Endothelial cell of umbilical vein (primary cell): ENCODE measurements around the gene SKI.

ENCODE experiments used
- EZH2 ChIP-seq: IDR thresholded peaks from 2 replicates; pipeline ENCODE4 v1.6.1; 2012; ENCODE audit warnings: borderline replicate concordance, low read depth, mild to moderate bottlenecking, moderate library complexity, low read length, inconsistent platforms; ENCODE audit not compliant: severe bottlenecking
- JUN ChIP-seq: IDR thresholded peaks from 2 replicates; pipeline ENCODE4 v1.6.1; 2011; ENCODE audit warnings: borderline replicate concordance, low read depth; ENCODE audit not compliant: insufficient read length, insufficient read depth
- MAX ChIP-seq: IDR thresholded peaks from 2 replicates; pipeline ENCODE4 v1.6.1; 2011; ENCODE audit not compliant: insufficient read depth, insufficient read length
- POLR2A ChIP-seq: IDR thresholded peaks from 2 replicates; pipeline ENCODE4 v1.6.1; 2012; ENCODE audit warnings: low read depth, mild to moderate bottlenecking, control low read depth, low read length
- POLR2AphosphoS5 ChIP-seq: IDR thresholded peaks from 2 replicates; pipeline ENCODE4 v1.6.1; 2012; ENCODE audit warnings: low read depth, mild to moderate bottlenecking, control low read depth, low read length, moderate library complexity; ENCODE audit not compliant: insufficient read depth
- TF ChIP-seq, protein P1 (sequence below), 2 donors: IDR thresholded peaks; 1 replicate in 1 of 2; 2 replicates in 1 of 2; pipeline ENCODE4 v1.5.1; 2011; ENCODE audit warnings: low read length in 2 of 2, mild to moderate bottlenecking in 2 of 2, moderate library complexity in 2 of 2, control low read depth in 1 of 2, inconsistent platforms in 1 of 2, low read depth in 1 of 2; ENCODE audit not compliant: insufficient read depth in 1 of 2; ENCODE audit errors: extremely low read depth in 1 of 2

DNA sequence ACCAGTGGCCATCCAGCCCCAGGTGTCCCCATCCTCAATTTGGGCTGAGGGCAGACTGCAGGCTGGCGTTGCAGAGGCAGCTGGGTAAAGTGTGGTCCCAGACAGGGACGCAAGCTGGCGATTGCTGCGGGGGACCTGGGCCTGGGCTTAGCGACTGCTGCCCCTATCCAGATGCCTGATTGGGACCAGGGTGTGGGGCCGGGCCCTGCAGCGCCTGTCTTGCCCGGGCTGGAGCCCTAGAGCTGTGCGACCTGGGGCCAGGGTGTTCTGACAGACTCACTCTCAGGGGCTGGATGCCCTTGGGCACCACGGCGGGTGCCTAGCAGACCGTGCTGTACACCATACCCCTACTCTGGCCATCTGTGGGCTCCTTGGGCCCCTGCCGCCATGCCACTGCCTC lies 17.3 kb upstream of the SKI start:
- TF ChIP-seq, protein P1, sequence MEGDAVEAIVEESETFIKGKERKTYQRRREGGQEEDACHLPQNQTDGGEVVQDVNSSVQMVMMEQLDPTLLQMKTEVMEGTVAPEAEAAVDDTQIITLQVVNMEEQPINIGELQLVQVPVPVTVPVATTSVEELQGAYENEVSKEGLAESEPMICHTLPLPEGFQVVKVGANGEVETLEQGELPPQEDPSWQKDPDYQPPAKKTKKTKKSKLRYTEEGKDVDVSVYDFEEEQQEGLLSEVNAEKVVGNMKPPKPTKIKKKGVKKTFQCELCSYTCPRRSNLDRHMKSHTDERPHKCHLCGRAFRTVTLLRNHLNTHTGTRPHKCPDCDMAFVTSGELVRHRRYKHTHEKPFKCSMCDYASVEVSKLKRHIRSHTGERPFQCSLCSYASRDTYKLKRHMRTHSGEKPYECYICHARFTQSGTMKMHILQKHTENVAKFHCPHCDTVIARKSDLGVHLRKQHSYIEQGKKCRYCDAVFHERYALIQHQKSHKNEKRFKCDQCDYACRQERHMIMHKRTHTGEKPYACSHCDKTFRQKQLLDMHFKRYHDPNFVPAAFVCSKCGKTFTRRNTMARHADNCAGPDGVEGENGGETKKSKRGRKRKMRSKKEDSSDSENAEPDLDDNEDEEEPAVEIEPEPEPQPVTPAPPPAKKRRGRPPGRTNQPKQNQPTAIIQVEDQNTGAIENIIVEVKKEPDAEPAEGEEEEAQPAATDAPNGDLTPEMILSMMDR (IDR thresholded peaks at IDR 0.05; ENCODE audit: extremely low read depth in 1 of 2, insufficient read depth in 1 of 2, low read depth in 1 of 2, low read length in 2 of 2) = no peak
- no peak for TF ChIP-seq MAX
- TF ChIP-seq POLR2A = no peak
- TF ChIP-seq POLR2AphosphoS5 = no peak
- no peak for TF ChIP-seq EZH2
- TF ChIP-seq JUN = no peak
